Measurements from ENCODE around the gene SLC1A2. TPM values are rescaled to one million over a fixed set of nuclear protein-coding genes. Genes with fewer than 3 reads are reported as not detected.

Gene SLC1A2
- total RNA-seq, 2 donors from 2014 or later = 0.54 to 0.78 TPM

- Histone ChIP-seq H3K4me1 (ENCODE audit: control insufficient read depth in 1 of 2, low read depth in 2 of 2) (no peaks in the 10 kb centered on the region), H3K4me3 (no peak overlapping the region), H3K36me3 (no peaks in the 10 kb centered on the region), H3K9me3 (no peaks in the 10 kb centered on the region), H3K27me3 (replicated peaks; ENCODE audit: insufficient read depth) (no peaks in the 10 kb centered on the region), H3K27ac (no peak overlapping the region)
- TF ChIP-seq CTCF (IDR thresholded peaks at IDR 0.05) = no peak
- no peak for ATAC-seq (ENCODE audit: insufficient number of reproducible peaks, low FRiP score, low read depth)
- no peak for DNase-seq (ENCODE audit: low spot score)
Measured at GRCh38 chr11:35403765-35404387, 15.5 kb downstream of the SLC1A2 start.

GRCh38 chr11:35402751-35403660, 16.4 kb downstream of the SLC1A2 start:
- Histone ChIP-seq H3K36me3 (no peaks in the 10 kb centered on the region), H3K9me3 (no peaks in the 10 kb centered on the region), H3K4me3 (no peak overlapping the region), H3K27me3 (replicated peaks; ENCODE audit: insufficient read depth) (no peaks in the 10 kb centered on the region), H3K4me1 (ENCODE audit: control insufficient read depth in 1 of 2, low read depth in 2 of 2) (no peaks in the 10 kb centered on the region), H3K27ac (no peak overlapping the region)
- ATAC-seq (ENCODE audit: insufficient number of reproducible peaks, low FRiP score, low read depth) = no peak
- no peak for TF ChIP-seq CTCF (IDR thresholded peaks at IDR 0.05)
- DNase-seq (ENCODE audit: low spot score) = no peak

GRCh38 chr11:35398881-35399280, 20.5 kb downstream of the SLC1A2 start:
- DNase-seq (ENCODE audit: low spot score) = no peak
- no peaks in the 10 kb centered on the region for H3K36me3 ChIP-seq
- H3K27me3 ChIP-seq (replicated peaks; ENCODE audit: insufficient read depth) = no peaks in the 10 kb centered on the region
- ATAC-seq (ENCODE audit: insufficient number of reproducible peaks, low FRiP score, low read depth) = no peak
- TF ChIP-seq CTCF (IDR thresholded peaks at IDR 0.05) = no peak
- no peak overlapping the region for H3K27ac ChIP-seq
- no peaks in the 10 kb centered on the region for H3K4me1 ChIP-seq (ENCODE audit: control insufficient read depth in 1 of 2, low read depth in 2 of 2)
- H3K9me3 ChIP-seq = no peaks in the 10 kb centered on the region
- no peak overlapping the region for H3K4me3 ChIP-seq

- Histone ChIP-seq H3K4me3 (no peak overlapping the region), H3K27ac (no peak overlapping the region), H3K4me1 (ENCODE audit: control insufficient read depth in 1 of 2, low read depth in 2 of 2) (peaks cover 11 to 16% of the 10 kb centered on the region in 2 donors), H3K27me3 (replicated peaks; ENCODE audit: insufficient read depth) (no peaks in the 10 kb centered on the region), H3K9me3 (no peaks in the 10 kb centered on the region), H3K36me3 (no peaks in the 10 kb centered on the region)
- DNase-seq (ENCODE audit: low spot score) (no peak), ATAC-seq (ENCODE audit: insufficient number of reproducible peaks, low FRiP score, low read depth) (no peak)
- TF ChIP-seq CTCF (IDR thresholded peaks at IDR 0.05) = no peak
Measured at GRCh38 chr11:35394941-35395340, 24.4 kb downstream of the SLC1A2 start.

GRCh38 chr11:35393098-35393497, 26.3 kb downstream of the SLC1A2 start:
- Histone ChIP-seq H3K27ac (no peak overlapping the region), H3K4me1 (ENCODE audit: control insufficient read depth in 1 of 2, low read depth in 2 of 2) (peaks cover 11 to 22% of the 10 kb centered on the region in 2 donors), H3K9me3 (no peaks in the 10 kb centered on the region), H3K4me3 (no peak overlapping the region), H3K36me3 (no peaks in the 10 kb centered on the region), H3K27me3 (replicated peaks; ENCODE audit: insufficient read depth) (no peaks in the 10 kb centered on the region)
- no peak for TF ChIP-seq CTCF (IDR thresholded peaks at IDR 0.05)
- DNase-seq (ENCODE audit: low spot score) (no peak), ATAC-seq (ENCODE audit: insufficient number of reproducible peaks, low FRiP score, low read depth) (no peak)
